HL-60 (cell line): ENCODE data around the gene SPDYE2.
"Not testable (repeated sequence)": the region's sequence is repeated elsewhere in the genome, so short reads cannot be mapped to it uniquely, and the experiment has no call there.

Experiments used
- DNase-seq, 2 experiments: peaks; one replicate each; pipeline ENCODE4 v3.0.0-alpha.2; 2010 to 2020; ENCODE audit warnings: low read depth in 1 of 2, low spot score in 1 of 2
- H3K27ac ChIP-seq: fragments of 250-450 bp; sonication (Bioruptor Pico); replicated peaks from 2 replicates; pipeline ENCODE4 v1.5.1; 2020; ENCODE audit warnings: mild to moderate bottlenecking, moderate library complexity
- H3K27me3 ChIP-seq: fragments of 250-450 bp; sonication (Bioruptor Pico); 2 replicates; pipeline ENCODE4 v1.5.1; 2021; ENCODE audit warnings: mild to moderate bottlenecking, moderate library complexity; ENCODE audit not compliant: insufficient read depth, poor library complexity, severe bottlenecking
- H3K4me3 ChIP-seq: replicated peaks from 2 replicates; pipeline ENCODE4 v1.5.1; 2011; ENCODE audit warnings: mild to moderate bottlenecking, control low read depth, low read length; ENCODE audit not compliant: insufficient read depth
- long read RNA-seq: library from polyadenylated mRNA; unstranded; transcript quantifications from one replicate; pipeline ENCODE4 v2.0.0, GENCODE V29; 2020

SPDYE2 gene
- long read RNA-seq, partial matches to known transcripts = 0 of 12 reads
- long read RNA-seq, other reads (novel, unspliced or antisense) = 12 of 12 reads

GRCh38 chr7:102550808-102551422 lies at the start of gene SPDYE2:
TSS of gene SPDYE2 (plus strand) at chr7:102551226. CDS start at chr7:102553256, 2,030 bp downstream.
- H3K27ac ChIP-seq, H3K27me3 ChIP-seq, DNase-seq, H3K4me3 ChIP-seq: not testable (repeated sequence)

- not testable (repeated sequence) for DNase-seq, H3K4me3 ChIP-seq, H3K27ac ChIP-seq, H3K27me3 ChIP-seq
Observed at GRCh38 chr7:102503141-102503540, 47.9 kb upstream of the SPDYE2 start.

- H3K4me3 ChIP-seq, DNase-seq, H3K27ac ChIP-seq, H3K27me3 ChIP-seq: not testable (repeated sequence)
Observed at GRCh38 chr7:102505298-102506185, 45.5 kb upstream of the SPDYE2 start.

- H3K27me3 ChIP-seq, H3K4me3 ChIP-seq, H3K27ac ChIP-seq: not testable (repeated sequence)
- DNase-seq = peak in 1 of 2 experiments; percentile 69
Observed at GRCh38 chr7:102507410-102508088, 43.5 kb upstream of the SPDYE2 start.

GRCh38 chr7:102510575-102510974 lies 40.5 kb upstream of the SPDYE2 start:
- H3K4me3 ChIP-seq, H3K27ac ChIP-seq, H3K27me3 ChIP-seq: not testable (repeated sequence)
- DNase-seq = peak in 1 of 2 experiments; percentile 0

- not testable (repeated sequence) for H3K27me3 ChIP-seq, H3K4me3 ChIP-seq, H3K27ac ChIP-seq, DNase-seq
Observed at GRCh38 chr7:102511860-102512522, 39.0 kb upstream of the SPDYE2 start.

GRCh38 chr7:102512642-102513221 lies 38.3 kb upstream of the SPDYE2 start:
- peak; percentile 63 to 99 for DNase-seq
- H3K27ac ChIP-seq = peak overlapping the region; percentile 70
- H3K27me3 ChIP-seq, H3K4me3 ChIP-seq: not testable (repeated sequence)

GRCh38 chr7:102514881-102515721 lies 35.9 kb upstream of the SPDYE2 start:
- not testable (repeated sequence) for H3K4me3 ChIP-seq, H3K27me3 ChIP-seq, DNase-seq, H3K27ac ChIP-seq

- DNase-seq, H3K27me3 ChIP-seq, H3K4me3 ChIP-seq, H3K27ac ChIP-seq: not testable (repeated sequence)
Observed at GRCh38 chr7:102515889-102516288, 35.1 kb upstream of the SPDYE2 start.

- H3K27me3 ChIP-seq, DNase-seq, H3K27ac ChIP-seq, H3K4me3 ChIP-seq: not testable (repeated sequence)
Observed at GRCh38 chr7:102516951-102517350, 34.1 kb upstream of the SPDYE2 start.

GRCh38 chr7:102517550-102518147 lies 33.4 kb upstream of the SPDYE2 start, which contains the start of gene RASA4B:
TSS of gene RASA4B (minus strand) at chr7:102517777. CDS start at chr7:102517710, 67 bp downstream.
- H3K27ac ChIP-seq, H3K27me3 ChIP-seq: not testable (repeated sequence)
- peak in 1 of 2 experiments; percentile 0 for DNase-seq
- peak within 1 kb of the TSS; percentile 25; the same call in 1 of the 2 replicates for H3K4me3 ChIP-seq

- H3K27me3 ChIP-seq, H3K4me3 ChIP-seq, DNase-seq, H3K27ac ChIP-seq: not testable (repeated sequence)
Observed at GRCh38 chr7:102520797-102521196, 30.2 kb upstream of the SPDYE2 start.

- H3K27ac ChIP-seq, H3K27me3 ChIP-seq, H3K4me3 ChIP-seq: not testable (repeated sequence)
- peak in 1 of 2 experiments; percentile 0 for DNase-seq
Observed at GRCh38 chr7:102524803-102525202, 26.2 kb upstream of the SPDYE2 start.
